ENCODE results near the gene ARHGEF2.

The ARHGEF2 gene

GRCh38 chr1:155971910-155972809, 6.2 kb downstream of the ARHGEF2 start:
- no peak for DNase-seq (ENCODE audit: low read depth in 1 of 2, low spot score in 1 of 2)

GRCh38 chr1:155970531-155971167, 7.7 kb downstream of the ARHGEF2 start:
- DNase-seq (ENCODE audit: low read depth in 1 of 2, low spot score in 1 of 2) = no peak

- DNase-seq (ENCODE audit: low read depth in 1 of 2, low spot score in 1 of 2) = no peak
Measured at GRCh38 chr1:155969377-155969791, 9.0 kb downstream of the ARHGEF2 start.

GRCh38 chr1:155968670-155969069, 9.7 kb downstream of the ARHGEF2 start:
- no peak for DNase-seq (ENCODE audit: low read depth in 1 of 2, low spot score in 1 of 2)

GRCh38 chr1:155968051-155968400, 10.3 kb downstream of the ARHGEF2 start:
- no peak for DNase-seq (ENCODE audit: low read depth in 1 of 2, low spot score in 1 of 2)

- DNase-seq (ENCODE audit: low read depth in 1 of 2, low spot score in 1 of 2) = no peak
Measured at GRCh38 chr1:155967341-155968050, 10.9 kb downstream of the ARHGEF2 start.

GRCh38 chr1:155966750-155967149, 11.6 kb downstream of the ARHGEF2 start:
- DNase-seq (ENCODE audit: low read depth in 1 of 2, low spot score in 1 of 2) = no peak

GRCh38 chr1:155966135-155966534, 12.2 kb downstream of the ARHGEF2 start:
- DNase-seq (ENCODE audit: low read depth in 1 of 2, low spot score in 1 of 2) = no peak

GRCh38 chr1:155964193-155964592, 14.2 kb downstream of the ARHGEF2 start:
- DNase-seq (ENCODE audit: low read depth in 1 of 2, low spot score in 1 of 2) = no peak

GRCh38 chr1:155962599-155963211, 15.6 kb downstream of the ARHGEF2 start:
- DNase-seq (ENCODE audit: low read depth in 1 of 2, low spot score in 1 of 2) = no peak

- no peak for DNase-seq (ENCODE audit: low read depth in 1 of 2, low spot score in 1 of 2)
Measured at GRCh38 chr1:155961937-155962336, 16.4 kb downstream of the ARHGEF2 start.

- no peak for DNase-seq (ENCODE audit: low read depth in 1 of 2, low spot score in 1 of 2)
Measured at GRCh38 chr1:155960081-155960745, 18.1 kb downstream of the ARHGEF2 start.

- DNase-seq (ENCODE audit: low read depth in 1 of 2, low spot score in 1 of 2) = no peak
Measured at GRCh38 chr1:155957411-155957915, 20.9 kb downstream of the ARHGEF2 start.

GRCh38 chr1:155954645-155955044, 23.7 kb downstream of the ARHGEF2 start:
- DNase-seq (ENCODE audit: low read depth in 1 of 2, low spot score in 1 of 2) = no peak

GRCh38 chr1:155952505-155952890, 25.8 kb downstream of the ARHGEF2 start:
- no peak for DNase-seq (ENCODE audit: low read depth in 1 of 2, low spot score in 1 of 2)

- DNase-seq (ENCODE audit: low read depth in 1 of 2, low spot score in 1 of 2) = no peak
Measured at GRCh38 chr1:155951753-155952504, 26.4 kb downstream of the ARHGEF2 start.

- no peak for DNase-seq (ENCODE audit: low read depth in 1 of 2, low spot score in 1 of 2)
Measured at GRCh38 chr1:155950829-155951228, 27.5 kb downstream of the ARHGEF2 start.

GRCh38 chr1:155947741-155948140, 30.6 kb downstream of the ARHGEF2 start:
- DNase-seq (ENCODE audit: low read depth in 1 of 2, low spot score in 1 of 2) = no peak

- no peak for DNase-seq (ENCODE audit: low read depth in 1 of 2, low spot score in 1 of 2)
Measured at GRCh38 chr1:155947292-155947691, 31.1 kb downstream of the ARHGEF2 start.

- no peak for DNase-seq (ENCODE audit: low read depth in 1 of 2, low spot score in 1 of 2)
Measured at GRCh38 chr1:155946633-155947219, 31.6 kb downstream of the ARHGEF2 start.

Data from activated CD4-positive, alpha-beta T cell treated with anti-CD3 and anti-CD28 coated beads, Interleukin-2, amount 50 U/mL, for 24 hours (primary cell).